ENCODE measurements around the gene RSPH1.

GRCh38 chr21:42515708-42516502 lies 19.9 kb upstream of the RSPH1 start:
- TF ChIP-seq REST (IDR thresholded peaks at IDR 0.05) (no peak), GABPA (IDR thresholded peaks at IDR 0.05 in 1 of 2, conservative IDR thresholded peaks at IDR 0.05 in 1 of 2) (no peak), ZBTB33 (IDR thresholded peaks at IDR 0.05) (no peak), MAX (IDR thresholded peaks at IDR 0.05) (no peak), TAF1 (conservative IDR thresholded peaks at IDR 0.05) (no peak)
- TF ChIP-seq, protein P1, sequence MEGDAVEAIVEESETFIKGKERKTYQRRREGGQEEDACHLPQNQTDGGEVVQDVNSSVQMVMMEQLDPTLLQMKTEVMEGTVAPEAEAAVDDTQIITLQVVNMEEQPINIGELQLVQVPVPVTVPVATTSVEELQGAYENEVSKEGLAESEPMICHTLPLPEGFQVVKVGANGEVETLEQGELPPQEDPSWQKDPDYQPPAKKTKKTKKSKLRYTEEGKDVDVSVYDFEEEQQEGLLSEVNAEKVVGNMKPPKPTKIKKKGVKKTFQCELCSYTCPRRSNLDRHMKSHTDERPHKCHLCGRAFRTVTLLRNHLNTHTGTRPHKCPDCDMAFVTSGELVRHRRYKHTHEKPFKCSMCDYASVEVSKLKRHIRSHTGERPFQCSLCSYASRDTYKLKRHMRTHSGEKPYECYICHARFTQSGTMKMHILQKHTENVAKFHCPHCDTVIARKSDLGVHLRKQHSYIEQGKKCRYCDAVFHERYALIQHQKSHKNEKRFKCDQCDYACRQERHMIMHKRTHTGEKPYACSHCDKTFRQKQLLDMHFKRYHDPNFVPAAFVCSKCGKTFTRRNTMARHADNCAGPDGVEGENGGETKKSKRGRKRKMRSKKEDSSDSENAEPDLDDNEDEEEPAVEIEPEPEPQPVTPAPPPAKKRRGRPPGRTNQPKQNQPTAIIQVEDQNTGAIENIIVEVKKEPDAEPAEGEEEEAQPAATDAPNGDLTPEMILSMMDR (IDR thresholded peaks at IDR 0.05; ENCODE audit: low read depth, low read length, missing input control): no peak
- TF ChIP-seq, protein P2, sequence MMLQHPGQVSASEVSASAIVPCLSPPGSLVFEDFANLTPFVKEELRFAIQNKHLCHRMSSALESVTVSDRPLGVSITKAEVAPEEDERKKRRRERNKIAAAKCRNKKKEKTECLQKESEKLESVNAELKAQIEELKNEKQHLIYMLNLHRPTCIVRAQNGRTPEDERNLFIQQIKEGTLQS (IDR thresholded peaks at IDR 0.05): no peak
